IMR-90 (cell line): ENCODE data around the gene SBF2. TPM values are rescaled to one million over a fixed set of nuclear protein-coding genes. Genes with fewer than 3 reads are reported as not detected.
"Not testable (repeated sequence)": the region's sequence is repeated elsewhere in the genome, so short reads cannot be mapped to it uniquely, and the experiment has no call there.

Experiments used
- ATAC-seq: fragments of 200-7000 bp; cut with Tn5 transposase; 2 replicates; pipeline ENCODE4 v1.9.1; 2020; ENCODE audit warnings: low read depth, mild to moderate bottlenecking, moderate library complexity
- BruUV-seq: library from RNA; stranded (reverse); fragments of 400-500 nt; replicated peaks from 2 replicates; lab custom pipeline; 2021; lab: Mats Ljungman, UMichigan
- CTCF ChIA-PET: fragments of 300-600 bp; formaldehyde crosslinking; extraction: SDS; loops from one replicate; lab custom pipeline; 2021; ENCODE audit warnings: antibody characterized with exemption; lab: Yijun Ruan, JAX
- POLR2A ChIA-PET: fragments of 300-600 bp; sonication (Branson Sonifier 250); formaldehyde crosslinking; loops from one replicate; lab custom pipeline; 2022; ENCODE audit warnings: antibody characterized with exemption; ENCODE audit not compliant: unreplicated experiment; lab: Charles Lee
- DNase-seq: peaks from one replicate; pipeline ENCODE4 v3.0.0; 2013
- H2AFZ ChIP-seq: replicated peaks from 2 replicates; pipeline ENCODE3; 2013; ENCODE audit warnings: low read length, mild to moderate bottlenecking; ENCODE audit not compliant: poor library complexity
- H2AK5ac ChIP-seq: 2 replicates; pipeline ENCODE4 v1.6.1; 2013; ENCODE audit warnings: low read depth, low read length, inconsistent platforms
- H2AK9ac ChIP-seq: replicated peaks from 2 replicates; pipeline ENCODE3; 2013; ENCODE audit warnings: mild to moderate bottlenecking, low read depth, low read length, moderate library complexity; ENCODE audit not compliant: poor library complexity
- H2BK120ac ChIP-seq: 2 replicates; pipeline ENCODE4 v1.6.1; 2013; ENCODE audit warnings: low read depth, low read length, inconsistent platforms
- H2BK15ac ChIP-seq: 3 replicates; pipeline ENCODE4 v1.6.1; 2013; ENCODE audit warnings: low read depth, low read length, inconsistent platforms
- H2BK20ac ChIP-seq: 2 replicates; pipeline ENCODE4 v1.6.1; 2013; ENCODE audit warnings: low read depth, mild to moderate bottlenecking, inconsistent platforms, low read length, moderate library complexity
- H2BK5ac ChIP-seq: 2 replicates; pipeline ENCODE4 v1.6.1; 2013; ENCODE audit warnings: mild to moderate bottlenecking, low read depth, low read length, inconsistent platforms; ENCODE audit not compliant: poor library complexity, severe bottlenecking
- H3K14ac ChIP-seq: replicated peaks from 2 replicates; pipeline ENCODE4 v1.6.1; 2013; ENCODE audit warnings: low read depth, low read length, inconsistent platforms
- H3K18ac ChIP-seq: 2 replicates; pipeline ENCODE4 v1.6.1; 2013; ENCODE audit warnings: low read depth, low read length, control low read depth
- H3K23ac ChIP-seq: 2 replicates; pipeline ENCODE4 v1.6.1; 2013; ENCODE audit warnings: low read depth, low read length, inconsistent platforms
- H3K27ac ChIP-seq: 2 replicates; pipeline ENCODE4 v1.5.1; 2013; ENCODE audit warnings: mild to moderate bottlenecking, control low read depth, low read length; ENCODE audit not compliant: insufficient read depth
- H3K27me3 ChIP-seq: 2 replicates; pipeline ENCODE4 v1.6.1; 2013; ENCODE audit warnings: low read length; ENCODE audit not compliant: control insufficient read depth, insufficient read depth
- H3K36me3 ChIP-seq: 2 replicates; pipeline ENCODE4 v1.6.1; 2013; ENCODE audit warnings: low read length, mixed read lengths; ENCODE audit not compliant: control insufficient read depth, insufficient read depth
- H3K4ac ChIP-seq: 2 replicates; pipeline ENCODE4 v1.6.1; 2013; ENCODE audit warnings: low read depth, low read length, inconsistent platforms
- H3K4me1 ChIP-seq: 2 replicates; pipeline ENCODE4 v1.6.1; 2013; ENCODE audit warnings: low read length, mixed read lengths; ENCODE audit not compliant: control insufficient read depth, insufficient read depth
- H3K4me2 ChIP-seq: 2 replicates; pipeline ENCODE4 v1.6.1; 2013; ENCODE audit warnings: low read depth, mild to moderate bottlenecking, control low read depth, low read length, moderate library complexity
- H3K4me3 ChIP-seq: 2 replicates; pipeline ENCODE4 v1.5.1; 2013; ENCODE audit warnings: low read depth, mild to moderate bottlenecking, control low read depth, low read length, moderate library complexity; ENCODE audit not compliant: insufficient read depth
- H3K56ac ChIP-seq: 2 replicates; pipeline ENCODE4 v1.6.1; 2013; ENCODE audit warnings: low read length, inconsistent platforms; ENCODE audit not compliant: insufficient read depth; ENCODE audit errors: extremely low read depth
- H3K79me1 ChIP-seq, 2 experiments: 2 replicates each; pipeline ENCODE4 v1.6.1; 2013; ENCODE audit warnings: low read length in 2 of 2, inconsistent platforms in 1 of 2, low read depth in 1 of 2
- H3K9ac ChIP-seq: 2 replicates; pipeline ENCODE4 v1.6.1; 2013; ENCODE audit warnings: low read depth, low read length, control low read depth
- H3K9me1 ChIP-seq: 2 replicates; pipeline ENCODE4 v1.6.1; 2013; ENCODE audit warnings: low read length, inconsistent platforms; ENCODE audit not compliant: insufficient read depth
- H3K9me3 ChIP-seq: 2 replicates; pipeline ENCODE4 v1.6.1; 2013; ENCODE audit warnings: low read length; ENCODE audit not compliant: control insufficient read depth, insufficient read depth
- H4K20me1 ChIP-seq: 2 replicates; pipeline ENCODE4 v1.6.1; 2013; ENCODE audit warnings: low read length, inconsistent platforms; ENCODE audit not compliant: insufficient read depth
- H4K5ac ChIP-seq: 2 replicates; pipeline ENCODE4 v1.6.1; 2013; ENCODE audit warnings: mild to moderate bottlenecking, low read depth, low read length, control low read depth
- H4K8ac ChIP-seq, 2 experiments: 2 replicates each; pipeline ENCODE4 v1.6.1; 2013; ENCODE audit warnings: low read depth in 2 of 2, low read length in 2 of 2, control low read depth in 1 of 2, inconsistent platforms in 1 of 2
- H4K91ac ChIP-seq: 2 replicates; pipeline ENCODE4 v1.6.1; 2013; ENCODE audit warnings: low read depth, low read length, inconsistent platforms; ENCODE audit not compliant: insufficient read depth
- WGBS, 2 experiments: methylation state at CpG; one replicate each; pipeline versions ENCODE4 v1.1.5 to v1.1.7; 2013; ENCODE audit warnings: missing lambda C conversion rate in 2 of 2; ENCODE audit not compliant: insufficient read length in 1 of 2; ENCODE audit errors: extremely low coverage in 2 of 2; 5-methylcytosine and 5-hydroxymethylcytosine counted together
- dilution Hi-C: fragments of 300-500 bp; cut with HindIII; formaldehyde crosslinking; loops from one replicate; pipeline ENCODE4 v1.14.3; 2018; ENCODE audit warnings: low sequenced_read_pairs; ENCODE audit not compliant: unreplicated experiment
- in situ Hi-C: fragments of 300-500 bp; cut with MboI; formaldehyde crosslinking; loops from 3 replicates; pipeline ENCODE4 v1.14.3; 2019; ENCODE audit warnings: low sequenced_read_pairs, inconsistent platforms, mixed read lengths
- intact Hi-C: fragments of 100-400 bp; cut with micrococcal nuclease; formaldehyde crosslinking; loops from 2 replicates; pipeline ENCODE4 v1.10.0; 2022
- polyA plus RNA-seq, 3 experiments: library from polyadenylated mRNA; depleted of rRNA; stranded (reverse); fragments of >200 nt; gene quantifications; 2 replicates each; pipeline ENCODE4 v1.2.3, GENCODE V29; 2012; ENCODE audit warnings: low replicate concordance in 1 of 3
- total RNA-seq: library from RNA; depleted of rRNA; stranded (reverse); fragments of >200 nt; gene quantifications from 2 replicates; pipeline ENCODE4 v1.2.3, GENCODE V29; 2012

SBF2 gene
- total and polyA plus RNA-seq, 2 of the 4 experiments (the other 2 are of a cell fraction) = 23.8 to 51.8 TPM

DNA sequence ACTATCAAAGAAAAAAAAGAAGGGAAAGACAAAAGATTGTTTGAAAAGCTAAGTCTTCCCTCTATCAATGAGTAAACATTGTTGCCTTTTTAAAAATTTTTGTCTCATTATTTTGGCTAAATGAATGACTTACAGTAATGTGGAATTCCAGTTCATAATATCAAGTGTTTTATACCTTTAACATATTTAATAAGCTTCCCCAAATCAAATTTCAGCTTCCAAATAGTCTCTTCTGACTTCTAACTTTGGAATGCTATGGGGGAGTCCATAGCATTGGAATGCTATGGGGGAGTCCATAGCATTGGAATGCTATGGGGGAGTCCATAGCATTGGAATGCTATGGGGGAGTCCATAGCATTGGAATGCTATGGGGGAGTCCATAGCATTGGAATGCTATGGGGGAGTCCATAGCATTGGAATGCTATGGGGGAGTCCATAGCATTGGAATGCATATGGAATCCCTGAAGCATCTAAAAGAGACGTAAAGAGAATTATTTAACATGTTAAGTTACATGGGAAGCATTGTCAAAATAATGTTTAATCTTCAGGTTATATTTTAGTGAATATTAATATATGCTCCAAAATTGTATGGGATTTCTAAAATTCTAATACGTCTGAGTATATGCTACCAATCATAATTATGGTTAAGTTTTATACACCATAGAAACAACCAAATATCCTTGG, 44.4 kb downstream of the SBF2 start:
- H3K27me3 ChIP-seq, H3K36me3 ChIP-seq, H4K91ac ChIP-seq, H3K18ac ChIP-seq, H3K14ac ChIP-seq, intact Hi-C loops, H3K23ac ChIP-seq, H3K27ac ChIP-seq, H3K4me1 ChIP-seq, dilution Hi-C loops, H3K4me2 ChIP-seq, H2AK5ac ChIP-seq, H3K4ac ChIP-seq, H3K9me3 ChIP-seq, H2AK9ac ChIP-seq, H2BK5ac ChIP-seq, CTCF ChIA-PET, H2BK15ac ChIP-seq, H2BK20ac ChIP-seq, BruUV-seq, H4K20me1 ChIP-seq, ATAC-seq, H3K56ac ChIP-seq, H2AFZ ChIP-seq, H3K4me3 ChIP-seq, in situ Hi-C loops, H3K9ac ChIP-seq, H4K5ac ChIP-seq, H4K8ac ChIP-seq, H3K9me1 ChIP-seq: not testable (repeated sequence)
- peak overlapping the region; percentile 28; the same call in 1 of the 2 replicates for H2BK120ac ChIP-seq
- WGBS, 2 experiments = no CpG with 5 or more reads among the region's 2 CpGs
- POLR2A ChIA-PET = interaction anchor here (0.7 kb wide), 1 partner anchor 35 kb away, joined by 3 read pairs; no protein-coding TSS in a partner anchor
- H3K79me1 ChIP-seq = peaks cover 19 to 54% of the 10 kb centered on the region in 2 experiments
- DNase-seq = peak; percentile 22
